ENCODE measurements around the gene MIDN. TPM values are rescaled to one million over a fixed set of nuclear protein-coding genes. Genes with fewer than 3 reads are reported as not detected.
"Not testable (repeated sequence)": the region's sequence is repeated elsewhere in the genome, so short reads cannot be mapped to it uniquely, and the experiment has no call there.

MIDN gene
- total RNA-seq, 2 experiments from 2014 or later = 50.1 to 52.9 TPM

GRCh38 chr19:1295169-1296012 lies 47.0 kb downstream of the MIDN start:
- Mint-ChIP-seq H3K27me3 (ENCODE audit: low read depth) (peaks cover 18% of the 10 kb centered on the region), H3K9me3 (no peaks in the 10 kb centered on the region), H3K36me3 (ENCODE audit: low read depth) (no peaks in the 10 kb centered on the region), H3K4me3 (no peak overlapping the region), H3K27ac (no peak overlapping the region), H3K4me1 (ENCODE audit: low read depth) (peaks cover 7% of the 10 kb centered on the region)
- intact Hi-C loops (cut with micrococcal nuclease) = no loop called here
- no peak for DNase-seq
- CTCF ChIA-PET = no interaction called here

GRCh38 chr19:1296078-1296477 lies 47.7 kb downstream of the MIDN start:
- intact Hi-C loops (cut with micrococcal nuclease) = no loop called here
- Mint-ChIP-seq H3K27ac (no peak overlapping the region), H3K4me3 (no peak overlapping the region), H3K36me3 (ENCODE audit: low read depth) (no peaks in the 10 kb centered on the region), H3K4me1 (ENCODE audit: low read depth) (peaks cover 7% of the 10 kb centered on the region), H3K27me3 (ENCODE audit: low read depth) (peaks cover 18% of the 10 kb centered on the region), H3K9me3 (no peaks in the 10 kb centered on the region)
- CTCF ChIA-PET = no interaction called here
- no peak for DNase-seq

- no peak overlapping the region for H3K27ac Mint-ChIP-seq
- peaks cover 18% of the 10 kb centered on the region for H3K27me3 Mint-ChIP-seq (ENCODE audit: low read depth)
- CTCF ChIA-PET = no interaction called here
- H3K36me3 Mint-ChIP-seq (ENCODE audit: low read depth) = no peaks in the 10 kb centered on the region
- no peaks in the 10 kb centered on the region for H3K9me3 Mint-ChIP-seq
- intact Hi-C loops (cut with micrococcal nuclease) = no loop called here
- DNase-seq = no peak
- H3K4me1 Mint-ChIP-seq (ENCODE audit: low read depth) = peaks cover 7% of the 10 kb centered on the region
- no peak overlapping the region for H3K4me3 Mint-ChIP-seq
Observed at GRCh38 chr19:1296575-1297271, 48.3 kb downstream of the MIDN start.

GRCh38 chr19:1298235-1298634 lies 49.9 kb downstream of the MIDN start:
- H3K36me3 Mint-ChIP-seq (ENCODE audit: low read depth) = no peaks in the 10 kb centered on the region
- H3K27me3 Mint-ChIP-seq (ENCODE audit: low read depth) = peaks cover 13% of the 10 kb centered on the region
- CTCF ChIA-PET = interaction anchor here (0.6 kb wide), 1 partner anchor 133 kb away, joined by 4 read pairs; no protein-coding TSS in a partner anchor
- no peak for DNase-seq
- intact Hi-C loops (cut with micrococcal nuclease) = no loop called here
- no peak overlapping the region for H3K27ac Mint-ChIP-seq
- H3K4me1 Mint-ChIP-seq (ENCODE audit: low read depth) = peaks cover 7% of the 10 kb centered on the region
- no peak overlapping the region for H3K4me3 Mint-ChIP-seq
- H3K9me3 Mint-ChIP-seq = no peaks in the 10 kb centered on the region

- H3K36me3 Mint-ChIP-seq (ENCODE audit: low read depth) = no peaks in the 10 kb centered on the region
- H3K4me1 Mint-ChIP-seq (ENCODE audit: low read depth) = peaks cover 3% of the 10 kb centered on the region
- DNase-seq = no peak
- intact Hi-C loops (cut with micrococcal nuclease) = no loop called here
- no peak overlapping the region for H3K27ac Mint-ChIP-seq
- no peak overlapping the region for H3K4me3 Mint-ChIP-seq
- H3K27me3 Mint-ChIP-seq (ENCODE audit: low read depth) = peaks cover 8% of the 10 kb centered on the region
- CTCF ChIA-PET = no interaction called here
- no peaks in the 10 kb centered on the region for H3K9me3 Mint-ChIP-seq
Observed at GRCh38 chr19:1299801-1300200, 51.4 kb downstream of the MIDN start.

GRCh38 chr19:1300744-1301490 lies 52.5 kb downstream of the MIDN start:
- Mint-ChIP-seq H3K4me3 (no peak overlapping the region), H3K36me3 (ENCODE audit: low read depth) (no peaks in the 10 kb centered on the region), H3K27me3 (ENCODE audit: low read depth) (peaks cover 3% of the 10 kb centered on the region), H3K4me1 (ENCODE audit: low read depth) (no peaks in the 10 kb centered on the region), H3K27ac (no peak overlapping the region), H3K9me3 (no peaks in the 10 kb centered on the region)
- CTCF ChIA-PET = no interaction called here
- no peak for DNase-seq
- intact Hi-C loops (cut with micrococcal nuclease) = no loop called here

- Mint-ChIP-seq H3K27ac (no peak overlapping the region), H3K27me3 (ENCODE audit: low read depth) (no peaks in the 10 kb centered on the region), H3K9me3 (no peaks in the 10 kb centered on the region), H3K4me1 (ENCODE audit: low read depth) (no peaks in the 10 kb centered on the region), H3K4me3 (no peak overlapping the region), H3K36me3 (ENCODE audit: low read depth) (no peaks in the 10 kb centered on the region)
- intact Hi-C loops (cut with micrococcal nuclease) = no loop called here
- CTCF ChIA-PET = no interaction called here
- no peak for DNase-seq
Observed at GRCh38 chr19:1302533-1303239, 54.3 kb downstream of the MIDN start.

GRCh38 chr19:1304197-1304924 lies 56.0 kb downstream of the MIDN start:
- Mint-ChIP-seq H3K27ac (no peak overlapping the region), H3K36me3 (ENCODE audit: low read depth) (no peaks in the 10 kb centered on the region), H3K9me3 (no peaks in the 10 kb centered on the region), H3K4me3 (no peak overlapping the region), H3K27me3 (ENCODE audit: low read depth) (no peaks in the 10 kb centered on the region), H3K4me1 (ENCODE audit: low read depth) (no peaks in the 10 kb centered on the region)
- intact Hi-C loops (cut with micrococcal nuclease) = no loop called here
- no peak for DNase-seq
- CTCF ChIA-PET = interaction anchor here (0.7 kb wide), 1 partner anchor 9 kb away, joined by 3 read pairs; no protein-coding TSS in a partner anchor

- CTCF ChIA-PET; H3K4me1 Mint-ChIP-seq (ENCODE audit: low read depth); H3K27me3 Mint-ChIP-seq (ENCODE audit: low read depth); H3K9me3 Mint-ChIP-seq; DNase-seq; H3K27ac Mint-ChIP-seq; H3K4me3 Mint-ChIP-seq; intact Hi-C loops (cut with micrococcal nuclease); H3K36me3 Mint-ChIP-seq (ENCODE audit: low read depth): not testable (repeated sequence)
Observed at GRCh38 chr19:1305354-1305753, 57.0 kb downstream of the MIDN start.

- no peak for DNase-seq
- intact Hi-C loops (cut with micrococcal nuclease) = no loop called here
- H3K4me1 Mint-ChIP-seq (ENCODE audit: low read depth) = no peaks in the 10 kb centered on the region
- CTCF ChIA-PET = no interaction called here
- no peak overlapping the region for H3K4me3 Mint-ChIP-seq
- H3K27ac Mint-ChIP-seq = no peak overlapping the region
- H3K27me3 Mint-ChIP-seq (ENCODE audit: low read depth) = no peaks in the 10 kb centered on the region
- H3K36me3 Mint-ChIP-seq (ENCODE audit: low read depth) = no peaks in the 10 kb centered on the region
- no peaks in the 10 kb centered on the region for H3K9me3 Mint-ChIP-seq
Observed at GRCh38 chr19:1307320-1307719, 58.9 kb downstream of the MIDN start.

- Mint-ChIP-seq H3K27ac (no peak overlapping the region), H3K4me3 (no peak overlapping the region), H3K27me3 (ENCODE audit: low read depth) (no peaks in the 10 kb centered on the region), H3K9me3 (no peaks in the 10 kb centered on the region), H3K36me3 (ENCODE audit: low read depth) (no peaks in the 10 kb centered on the region), H3K4me1 (ENCODE audit: low read depth) (no peaks in the 10 kb centered on the region)
- DNase-seq = no peak
- intact Hi-C loops (cut with micrococcal nuclease) = no loop called here
- CTCF ChIA-PET = no interaction called here
Observed at GRCh38 chr19:1307755-1308303, 59.4 kb downstream of the MIDN start.
